Measurements from ENCODE around the gene SLC9A8.

GRCh38 chr20:49925901-49926454 lies 113.3 kb downstream of the SLC9A8 start:
- no peak for TF ChIP-seq CTCF (IDR thresholded peaks at IDR 0.05; ENCODE audit: borderline replicate concordance, extremely low read depth, low read length, poor library complexity, severe bottlenecking)
- TF ChIP-seq EZH2 (IDR thresholded peaks at IDR 0.05; ENCODE audit: borderline replicate concordance, low read depth, low read length, severe bottlenecking) = no peak
